Stimulated activated CD8-positive, alpha-beta memory T cell treated with anti-CD3 and anti-CD28 coated beads, Interleukin-4, amount 100 ng/mL, for 48 hours (primary cell): Measurements from ENCODE around the gene C1QTNF12.
"Not testable (repeated sequence)": the region's sequence is repeated elsewhere in the genome, so short reads cannot be mapped to it uniquely, and the experiment has no call there.

Experiments
- DNase-seq: peaks from one replicate; pipeline ENCODE4 v3.0.0-alpha.2; 2020

Gene C1QTNF12

DNA sequence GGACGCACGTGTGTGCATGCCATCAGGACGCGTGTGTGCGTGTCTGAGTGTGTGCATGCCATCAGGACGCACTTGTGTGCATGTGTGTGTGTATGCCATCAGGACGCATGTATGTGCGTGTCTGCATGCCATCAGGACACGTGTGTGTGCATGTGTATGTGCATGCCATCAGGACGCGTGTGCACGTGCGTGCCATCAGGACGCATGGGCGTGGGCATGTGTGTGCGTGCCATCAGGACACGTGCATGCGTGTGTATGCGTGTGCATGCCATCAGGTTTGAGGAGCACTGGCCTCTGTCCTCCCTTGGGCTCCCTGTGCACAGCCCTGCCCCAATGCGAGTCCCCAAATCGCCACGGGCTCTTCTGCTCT, 12.6 kb upstream of the C1QTNF12 start:
- no peak for DNase-seq

DNA sequence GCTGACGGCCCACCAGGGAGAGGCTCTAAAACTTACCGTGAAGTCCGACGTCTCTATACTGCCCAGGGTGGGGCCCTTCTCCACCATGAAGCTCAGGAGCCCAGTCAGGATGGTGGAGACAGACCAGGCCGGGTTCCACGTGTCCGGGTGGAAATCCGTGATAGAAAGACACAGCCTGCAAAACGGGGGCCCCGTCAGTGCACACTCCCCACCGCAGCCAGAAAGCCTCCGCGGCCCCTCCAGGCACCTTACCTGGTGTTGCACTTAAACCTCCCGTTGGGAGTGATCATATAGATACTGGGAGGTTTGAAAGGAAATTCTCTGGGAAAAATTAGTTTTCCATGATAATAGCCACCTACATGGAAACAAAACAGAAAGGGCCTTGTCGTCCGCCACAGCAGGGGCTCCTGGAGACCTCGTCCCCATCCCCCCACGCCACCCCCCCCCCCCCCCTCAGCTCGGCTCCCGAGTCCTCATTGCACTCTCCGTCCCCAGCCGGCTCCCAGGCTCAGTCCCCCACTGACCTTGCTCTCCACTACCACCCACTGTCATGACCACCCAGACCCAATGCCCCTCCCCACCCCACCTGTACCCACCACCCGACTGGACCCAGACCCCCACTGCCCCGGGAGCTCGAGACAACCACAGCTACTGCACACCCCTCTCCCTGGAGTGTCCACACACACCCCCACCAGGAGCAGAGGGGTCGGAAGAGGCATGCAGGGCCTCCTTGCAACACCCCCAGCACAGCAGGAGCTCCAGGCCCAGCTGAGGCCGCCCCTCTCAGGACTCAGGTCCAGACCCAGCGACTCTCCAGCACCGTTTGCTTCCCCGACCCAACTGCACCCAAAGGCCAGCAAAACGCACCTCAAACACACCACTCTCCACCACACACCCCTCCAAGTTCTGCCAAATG, 10.7 kb upstream of the C1QTNF12 start:
- DNase-seq = no peak

DNA sequence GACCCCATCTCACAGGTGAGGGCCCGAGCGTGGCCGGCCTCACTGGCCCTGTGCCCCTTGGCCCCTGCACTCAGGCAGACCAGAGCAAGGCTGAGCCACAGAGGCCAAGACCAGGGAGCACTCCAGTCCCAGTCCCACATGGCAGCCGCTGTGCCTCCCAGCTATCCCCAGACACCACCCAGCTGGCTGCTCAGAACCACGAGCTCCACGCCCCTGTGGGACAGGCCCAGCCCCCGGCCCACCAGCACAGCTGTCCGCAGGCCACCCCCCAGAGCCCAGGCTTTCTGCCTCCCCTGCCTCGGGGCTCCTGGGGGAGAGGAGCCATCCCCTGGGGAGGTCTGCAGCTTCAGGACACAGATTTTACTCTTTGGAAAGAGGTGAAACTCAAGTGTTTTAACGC, 9.1 kb upstream of the C1QTNF12 start:
- no peak for DNase-seq

DNA sequence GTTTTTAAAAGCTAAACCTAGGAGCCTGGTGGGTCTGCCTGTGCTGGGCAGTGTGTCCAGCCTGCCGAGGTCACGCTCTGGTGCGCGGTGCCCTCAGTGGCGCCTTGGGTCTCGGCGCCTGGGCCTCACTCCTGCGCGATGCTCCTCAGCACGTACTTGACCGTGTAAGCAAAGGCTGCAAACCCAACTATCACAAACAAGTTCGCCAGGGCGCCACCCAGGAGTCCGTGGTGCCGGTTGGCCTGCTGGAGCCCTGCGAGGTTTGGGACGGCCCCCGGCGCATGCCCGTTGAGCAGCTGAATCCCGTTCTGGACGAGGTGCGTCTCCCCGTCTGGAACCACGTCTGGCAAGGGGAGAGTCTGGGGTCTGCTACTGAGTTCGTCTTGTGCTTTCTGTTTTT, 8.6 kb upstream of the C1QTNF12 start:
- DNase-seq = no peak

DNA sequence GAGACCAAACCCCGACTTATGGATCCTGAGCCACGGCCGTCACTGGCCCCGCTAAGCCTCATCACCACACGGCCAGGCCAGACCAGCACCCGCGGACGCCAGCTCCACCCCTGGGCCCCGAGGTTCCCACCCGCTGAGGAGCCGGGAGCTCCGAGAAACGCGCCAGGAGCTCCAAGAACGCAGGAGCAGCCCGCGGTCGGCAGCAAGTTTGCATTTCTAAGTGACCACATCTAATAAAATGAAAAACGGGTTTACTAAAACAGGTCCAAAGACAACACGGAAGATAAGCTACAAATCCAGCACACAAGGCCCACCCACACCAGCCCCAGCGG, 8.1 kb upstream of the C1QTNF12 start:
- no peak for DNase-seq

DNA sequence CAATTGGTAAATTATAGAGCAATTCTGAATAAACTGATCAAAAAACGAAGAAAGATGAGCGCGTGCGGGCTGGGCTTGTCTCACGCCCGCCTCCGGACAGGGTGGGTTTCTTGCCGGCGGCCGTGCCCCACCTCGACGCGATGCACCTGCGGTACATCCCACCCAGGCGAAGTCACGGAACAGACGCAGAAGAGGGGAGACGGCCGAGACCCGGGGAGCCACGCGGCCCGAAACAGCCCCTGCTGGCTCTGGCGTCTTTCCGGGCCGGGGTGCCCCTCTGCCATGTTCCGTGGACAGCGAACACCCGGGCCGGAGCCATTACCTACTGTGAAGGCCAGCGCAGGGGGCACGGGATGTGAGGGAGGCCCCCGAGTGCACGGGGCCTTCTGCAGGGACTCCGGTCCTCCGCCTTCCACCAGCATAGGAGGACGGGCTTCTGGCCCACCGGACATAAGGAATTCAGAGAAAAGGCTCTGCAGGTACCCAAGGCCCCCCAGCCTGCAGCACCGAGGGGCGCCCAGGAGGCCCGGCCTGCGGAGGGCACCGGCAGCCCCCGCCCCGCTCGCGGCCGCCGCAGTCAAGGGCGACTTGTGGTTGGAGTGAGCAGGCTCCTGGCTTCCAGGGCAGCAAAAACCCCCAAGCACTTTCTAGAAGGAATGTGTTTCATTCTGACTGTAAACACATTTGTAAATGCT, 7.6 kb upstream of the C1QTNF12 start:
- no peak for DNase-seq

DNA sequence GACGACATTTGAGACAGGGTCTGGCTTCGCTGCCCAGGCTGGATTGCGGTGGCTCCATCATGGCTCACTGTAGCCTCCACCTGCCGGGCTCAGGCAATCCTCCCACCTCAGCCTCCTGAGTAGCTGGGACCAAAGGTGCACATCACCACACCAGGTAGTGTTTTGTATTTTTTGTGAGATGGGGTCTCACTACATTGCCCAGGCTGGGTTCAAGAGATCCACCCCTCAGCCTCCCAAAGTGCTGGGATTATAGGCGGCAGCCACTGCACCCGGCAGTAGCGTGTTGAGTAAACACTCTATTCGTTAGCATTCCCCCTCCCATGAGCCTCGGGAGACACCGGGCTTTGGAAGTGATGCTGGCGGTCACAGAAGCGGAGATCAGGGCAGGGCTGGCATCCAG, 6.8 kb upstream of the C1QTNF12 start:
- DNase-seq = no peak

DNA sequence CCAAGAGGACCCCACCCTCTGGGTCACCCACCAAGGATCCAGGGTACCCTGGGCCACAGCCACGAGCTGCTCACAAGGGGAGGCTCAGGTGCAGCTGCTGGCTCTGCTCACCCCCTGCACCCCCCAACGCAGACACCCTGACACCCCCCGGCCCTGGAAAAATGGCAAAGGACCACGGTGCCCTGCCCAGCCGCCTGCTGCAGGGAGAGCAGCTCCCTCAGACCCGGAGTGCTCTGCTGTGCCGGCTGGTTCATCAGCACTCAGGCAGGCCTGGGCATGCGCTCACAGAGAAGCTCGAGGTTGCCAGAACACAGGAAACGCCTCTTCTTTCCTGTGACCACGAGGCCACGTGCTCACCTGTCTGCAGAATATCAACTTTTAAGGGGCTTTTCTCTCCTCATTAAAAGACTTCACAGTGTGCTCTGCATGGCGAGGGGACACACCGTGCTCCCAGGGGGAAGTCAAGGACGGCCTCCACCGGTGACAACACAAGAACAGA, 4.3 kb upstream of the C1QTNF12 start:
- DNase-seq = peak; percentile 69

DNA sequence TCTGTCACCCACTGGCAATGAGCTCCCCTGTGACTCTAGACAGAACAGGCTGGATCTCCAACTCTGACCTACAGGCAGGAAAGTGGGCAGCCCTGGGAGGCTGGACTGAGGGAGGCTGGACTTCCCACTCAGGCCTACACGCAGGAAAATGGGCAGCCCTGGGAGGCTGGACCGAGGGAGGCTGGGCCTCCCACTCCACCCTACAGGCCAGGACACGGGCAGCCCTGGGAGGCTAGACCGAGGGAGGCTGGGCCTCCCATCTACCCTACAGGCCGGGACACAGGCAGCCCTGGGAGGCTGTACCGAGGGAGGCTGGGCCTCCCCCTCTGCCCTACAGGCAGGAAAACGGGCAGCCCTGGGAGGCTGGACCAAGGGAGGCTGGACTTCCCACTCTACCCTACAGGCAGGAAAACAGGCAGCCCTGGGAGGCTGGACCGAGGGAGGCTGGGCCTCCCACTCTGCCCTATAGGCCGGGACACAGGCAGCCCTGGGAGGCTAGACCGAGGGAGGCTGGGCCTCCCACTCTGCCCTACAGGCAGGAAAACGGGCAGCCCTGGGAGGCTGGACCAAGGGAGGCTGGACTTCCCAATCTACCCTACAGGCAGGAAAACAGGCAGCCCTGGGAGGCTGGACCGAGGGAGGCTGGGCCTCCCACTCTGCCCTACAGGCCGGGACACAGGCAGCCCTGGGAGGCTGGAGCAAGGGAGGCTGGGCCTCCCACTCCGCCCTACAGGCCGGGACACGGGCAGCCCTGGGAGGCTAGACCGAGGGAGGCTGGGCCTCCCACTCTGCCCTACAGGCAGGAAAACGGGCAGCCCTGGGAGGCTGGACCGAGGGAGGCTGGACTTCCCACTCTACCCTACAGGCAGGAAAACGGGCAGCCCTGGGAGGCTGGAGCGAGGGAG, 1.7 kb upstream of the C1QTNF12 start:
- not testable (repeated sequence) for DNase-seq

DNA sequence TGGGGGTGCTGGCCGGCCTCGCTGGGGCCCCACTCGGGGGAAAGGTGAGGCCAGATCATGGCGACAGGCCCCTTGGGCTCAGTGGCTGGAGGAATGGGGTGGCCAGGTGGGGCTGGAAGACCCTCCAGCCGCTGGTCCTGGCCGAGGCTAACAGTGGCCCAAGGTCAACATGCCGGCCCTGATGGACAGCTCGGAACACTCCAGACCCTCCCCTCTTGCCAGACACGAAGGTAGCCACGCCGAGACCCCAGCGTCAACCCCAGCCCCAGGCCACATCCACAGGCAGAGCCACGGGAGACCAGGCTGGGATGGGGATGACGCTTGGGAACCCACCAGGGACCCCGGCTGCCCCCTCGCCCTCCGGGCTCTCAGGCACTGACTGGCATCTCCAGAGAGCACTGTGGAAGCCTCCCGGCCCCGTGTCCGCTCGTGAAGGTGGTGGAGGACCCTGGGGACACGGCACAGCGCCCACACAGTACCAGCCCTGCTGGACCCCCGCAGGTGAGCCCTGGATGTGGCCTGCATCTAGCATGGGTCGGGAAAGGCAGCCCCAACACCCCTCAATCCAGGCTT, 905 bp upstream of the C1QTNF12 start:
- DNase-seq = no peak

DNA sequence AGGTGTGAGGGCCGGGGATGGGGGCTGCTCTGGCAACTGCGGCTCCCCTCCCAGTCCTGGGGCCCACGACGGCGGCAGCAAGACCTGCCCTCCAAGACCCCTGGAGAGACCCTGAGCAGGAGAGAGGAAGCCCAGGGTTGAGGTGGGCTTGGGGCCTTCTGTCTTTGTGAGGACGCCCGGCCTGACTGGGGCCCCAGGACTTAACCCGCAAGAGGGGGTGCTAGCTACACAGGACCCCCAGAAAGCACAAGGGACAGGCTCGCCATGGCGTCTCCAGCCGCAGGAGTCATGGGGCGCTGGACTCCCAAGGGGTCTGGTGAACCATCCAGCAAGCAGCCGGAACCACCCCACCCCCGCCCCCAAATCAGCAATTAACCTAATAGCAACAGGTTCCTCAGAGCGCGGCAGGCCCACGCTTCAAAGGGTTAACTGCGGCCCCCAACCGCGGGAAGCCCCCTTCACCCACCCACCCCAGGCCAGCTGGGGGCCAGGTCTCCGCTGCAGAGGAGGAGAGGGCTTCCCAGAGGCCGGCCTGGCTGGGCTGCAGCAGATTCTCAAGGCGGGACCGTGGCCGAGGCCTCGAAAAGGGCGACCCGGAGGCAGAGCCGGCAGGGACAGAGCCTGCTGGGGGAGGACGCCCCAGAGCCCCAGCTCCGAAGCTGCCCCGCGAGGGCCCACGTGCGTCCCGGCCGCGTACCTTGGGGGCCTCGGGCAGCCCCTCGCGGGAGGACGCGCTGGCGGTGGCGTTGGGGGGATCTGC, 525 bp downstream of the C1QTNF12 start:
- no peak for DNase-seq

DNA sequence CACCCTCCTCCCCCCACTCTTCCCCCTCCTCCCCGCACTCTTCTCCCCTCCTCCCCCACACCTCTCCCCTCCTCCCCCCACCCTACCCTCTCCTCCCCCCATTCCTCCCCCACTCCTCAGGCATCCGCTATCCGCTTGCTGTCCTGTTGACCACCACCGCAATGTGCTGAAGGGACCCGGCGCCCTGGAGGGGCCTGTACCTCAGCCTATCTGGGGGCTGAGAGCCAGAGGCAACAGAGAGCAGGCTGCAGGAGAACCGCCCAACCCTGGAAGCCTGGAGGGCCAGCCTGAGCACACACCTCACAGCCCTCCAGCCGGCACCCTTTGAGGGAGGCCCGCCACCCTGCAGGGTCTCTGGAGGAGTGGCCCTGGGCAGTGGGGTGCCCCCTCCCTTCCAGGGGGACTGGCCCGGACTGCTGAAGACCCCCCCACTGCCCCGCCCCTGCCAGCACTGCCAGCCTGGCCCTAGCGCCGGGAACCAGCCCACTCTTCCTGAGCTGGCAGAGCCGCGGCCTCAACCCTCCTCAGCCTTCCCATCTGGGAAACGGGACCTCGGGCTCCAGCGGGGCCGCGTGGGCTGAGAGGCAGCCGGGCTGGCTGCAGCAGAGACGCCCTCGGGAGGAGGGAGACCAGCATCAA, 1.2 kb downstream of the C1QTNF12 start:
- no peak for DNase-seq

DNA sequence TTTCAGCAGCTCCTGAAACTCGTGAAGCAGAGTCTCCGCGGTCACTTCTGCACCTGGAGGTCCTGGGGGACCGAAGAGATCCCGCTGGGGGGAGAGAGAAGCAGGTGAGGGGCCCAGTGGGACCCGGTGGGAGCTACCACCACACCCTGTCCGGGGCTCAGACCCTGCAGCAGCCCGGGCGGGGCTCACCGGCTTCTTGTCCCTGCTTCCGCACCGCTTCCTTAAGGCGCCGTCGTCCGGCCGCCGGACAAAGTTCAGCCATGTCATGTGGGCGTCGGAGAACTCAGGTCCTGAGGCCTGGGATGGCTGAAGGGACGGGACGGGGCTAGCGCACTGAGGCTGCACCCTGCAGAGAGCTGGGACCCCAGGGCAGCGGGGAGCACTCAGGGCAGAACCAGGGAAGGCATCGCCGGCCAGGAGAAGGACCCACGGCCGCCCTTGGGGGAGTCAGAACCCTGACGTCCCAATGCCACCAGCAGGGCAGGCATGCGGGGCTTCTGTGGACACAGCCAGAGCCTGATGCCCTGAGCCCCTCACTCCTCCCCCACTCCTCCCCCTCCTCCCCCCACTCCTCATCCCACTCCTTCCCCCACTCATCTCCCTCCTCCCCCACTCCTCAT, 2.2 kb downstream of the C1QTNF12 start:
- no peak for DNase-seq

DNA sequence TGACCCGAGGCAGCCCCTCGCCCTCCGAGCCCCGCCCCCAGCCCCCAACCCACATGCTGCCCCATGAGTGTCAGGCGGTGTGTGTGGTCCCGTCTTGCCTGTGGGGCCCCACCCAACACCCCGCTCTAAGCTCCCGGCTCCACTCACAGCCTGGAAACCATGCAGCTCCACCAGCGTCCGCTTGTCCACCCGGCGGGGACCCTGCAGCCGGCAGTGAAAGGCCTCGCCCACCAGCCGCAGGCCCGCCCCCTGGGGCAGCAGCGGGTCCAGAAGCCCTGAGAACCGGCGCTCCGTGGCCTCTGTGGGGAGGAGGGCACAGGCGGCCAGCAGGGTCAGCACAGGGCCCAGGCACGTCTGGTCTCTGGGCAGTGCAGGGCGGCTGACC, 2.7 kb downstream of the C1QTNF12 start:
- DNase-seq = no peak

DNA sequence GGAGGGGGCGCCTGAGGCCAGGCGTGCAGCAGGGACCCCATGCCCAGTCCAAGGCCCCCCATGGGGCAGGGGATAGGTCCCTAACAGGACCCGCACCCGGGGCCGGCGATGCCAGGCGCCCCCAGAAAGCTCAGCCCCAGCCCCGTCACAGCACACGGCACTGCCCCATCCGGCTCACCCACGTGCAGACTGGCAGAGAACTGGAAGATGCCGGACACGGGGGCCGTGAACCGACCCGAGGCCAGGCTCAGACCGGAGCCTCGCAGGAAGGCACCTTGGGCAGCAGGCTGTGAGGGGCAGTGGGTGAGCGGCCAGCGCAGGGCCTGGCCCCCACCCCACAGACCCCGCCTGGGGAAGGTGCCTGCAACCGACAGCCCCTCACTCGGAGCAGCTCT, 3.3 kb downstream of the C1QTNF12 start:
- no peak for DNase-seq

DNA sequence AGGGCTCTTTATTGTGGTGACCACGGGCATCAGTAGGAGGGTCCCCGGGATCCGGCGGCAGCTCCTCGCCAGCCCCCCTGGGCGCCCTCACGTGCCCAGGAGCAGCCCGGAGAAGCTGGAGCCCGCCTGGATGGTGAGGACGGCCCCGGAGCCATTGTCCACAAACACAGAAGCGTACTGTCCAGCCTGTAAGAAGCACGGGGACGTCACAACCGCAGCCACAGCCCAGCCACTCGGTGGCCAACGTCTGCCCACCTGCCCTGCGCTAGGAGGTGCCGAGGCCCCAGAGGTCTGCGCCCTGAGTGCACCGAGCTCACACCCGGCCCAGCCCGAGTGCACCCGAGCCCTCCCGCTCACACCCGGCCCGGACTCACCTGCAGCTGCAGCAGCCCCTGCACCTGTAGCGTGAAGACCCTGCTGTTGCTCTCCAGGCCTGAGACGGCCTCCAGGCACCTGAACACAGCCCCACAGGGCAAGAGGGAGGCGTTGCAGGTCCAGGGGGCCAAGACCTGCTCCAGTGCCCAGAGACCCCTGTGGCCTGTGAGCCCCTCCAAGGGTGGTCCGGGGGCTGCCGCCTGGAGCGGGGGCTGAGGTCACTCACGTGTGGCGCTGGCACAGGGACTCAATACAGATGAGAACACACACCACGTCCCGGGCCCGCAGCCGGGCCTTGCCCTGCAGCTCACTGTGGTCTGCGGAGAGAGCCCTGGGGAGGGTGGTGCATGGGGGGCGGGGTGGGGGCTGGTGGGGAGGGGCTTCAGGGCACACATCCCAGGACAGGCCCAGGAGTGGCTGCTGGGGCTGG, 3.9 kb downstream of the C1QTNF12 start:
- no peak for DNase-seq

DNA sequence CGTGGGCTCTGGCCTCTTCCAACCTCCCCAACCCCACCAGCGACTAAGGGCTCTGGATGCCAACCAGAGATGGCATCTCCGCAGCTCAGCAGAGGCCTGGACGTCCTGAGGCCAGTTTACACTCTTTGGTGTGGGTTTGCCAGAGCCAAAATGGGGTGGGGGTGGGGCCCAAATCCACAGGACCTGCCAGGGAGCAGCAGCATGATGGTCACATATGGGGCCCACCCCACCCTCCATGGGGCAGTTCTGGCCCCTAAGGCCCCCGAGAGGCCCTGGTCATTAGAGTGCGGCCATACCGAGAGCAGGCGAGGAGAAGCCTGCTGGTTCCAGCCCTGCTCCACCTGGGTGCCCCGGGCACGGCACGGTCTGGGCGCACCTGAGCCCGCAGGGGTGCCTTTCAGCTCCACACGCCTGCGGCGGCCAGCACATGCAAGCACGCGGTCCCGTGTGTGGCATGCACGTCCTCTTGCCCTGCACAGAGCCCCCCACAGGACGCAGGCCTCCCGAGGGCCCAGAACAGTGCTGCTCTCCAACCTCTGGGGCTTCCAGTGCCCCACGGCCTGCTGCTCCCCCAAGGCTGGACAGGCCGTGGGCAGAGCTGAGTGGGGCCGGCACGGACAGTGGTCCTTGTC, 4.8 kb downstream of the C1QTNF12 start:
- DNase-seq = no peak

DNA sequence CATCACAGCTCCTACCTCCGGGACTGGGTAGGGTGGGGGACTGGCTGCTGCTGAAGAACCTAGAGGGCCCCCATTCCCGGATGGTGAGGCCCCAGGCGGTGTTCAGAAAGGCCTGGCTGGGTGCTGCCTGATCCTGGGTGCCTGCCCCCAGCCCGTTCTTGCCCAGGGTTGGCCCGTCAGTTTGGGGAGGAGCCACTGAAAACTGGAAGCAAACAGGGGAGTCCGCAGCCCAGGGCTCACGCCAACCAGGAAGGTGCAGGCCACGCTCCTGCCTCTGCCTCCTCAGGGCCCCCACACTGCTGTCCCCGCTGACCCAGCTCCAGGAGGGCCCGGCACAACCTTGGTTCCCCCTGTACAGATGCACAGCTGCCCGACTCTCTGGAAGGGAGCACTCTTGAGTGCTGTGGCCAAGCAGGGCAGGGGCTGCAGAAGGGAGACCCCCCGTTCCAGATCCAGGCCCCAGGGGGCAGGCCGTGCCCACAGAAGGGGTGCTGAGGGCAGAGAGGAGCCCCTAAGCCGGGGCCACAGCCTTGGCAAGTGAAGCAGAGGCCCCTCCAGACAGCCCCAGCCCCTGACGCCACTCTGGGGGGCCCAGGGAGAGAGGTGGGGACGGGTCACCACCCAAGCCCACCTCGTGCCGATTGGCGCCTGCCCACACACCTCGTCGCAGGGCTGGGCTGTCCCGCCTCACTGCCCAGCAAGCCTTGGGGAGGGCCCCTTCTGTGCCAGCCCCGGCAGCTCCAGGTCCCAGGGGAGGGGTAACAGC, 5.5 kb downstream of the C1QTNF12 start:
- DNase-seq = no peak

DNA sequence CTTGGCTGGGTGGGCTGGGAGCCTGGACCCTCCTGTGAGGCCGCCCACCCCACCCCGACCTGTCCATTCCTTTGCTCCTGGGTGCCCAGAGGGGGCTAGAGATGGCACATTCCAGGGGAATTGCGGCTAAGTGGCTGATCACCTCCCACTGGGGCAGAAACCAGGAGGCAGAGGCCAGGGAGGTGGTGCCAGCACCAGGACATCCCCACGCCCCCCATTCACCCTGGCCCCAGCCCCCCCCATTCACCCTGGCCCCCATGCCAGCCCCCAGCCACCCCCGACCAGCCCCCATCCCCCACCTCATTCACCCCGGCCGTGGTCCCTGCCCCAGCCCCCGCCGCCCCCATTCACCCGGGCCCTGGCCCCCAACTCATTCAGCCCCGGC, 6.2 kb downstream of the C1QTNF12 start:
- no peak for DNase-seq
